Right lobe of liver (tissue), 4 donors: ENCODE measurements around the gene PRF1.

Experiments used
- CTCF ChIP-seq, 4 donors: fragments of 200-600 bp in 3 of 4; fragments of 450-650 bp in 1 of 4; IDR thresholded peaks; one replicate each; pipeline versions ENCODE4 v1.5.1 to v1.8.0; 2016 to 2022; ENCODE audit warnings: antibody characterized with exemption in 4 of 4, mild to moderate bottlenecking in 2 of 4
- POLR2A ChIP-seq: fragments of 450-650 bp; IDR thresholded peaks from one replicate; pipeline ENCODE4 v1.6.1; 2017; ENCODE audit warnings: antibody characterized with exemption, mild to moderate bottlenecking
- donor health status: DM: no; HTN: no; CAD: no.
- donor health status: DM: no; HTN: no; CAD: no.
- donor health status: DM: no; HTN: yes; CAD: no.

- TF ChIP-seq CTCF (IDR thresholded peaks at IDR 0.05), result no peak
- TF ChIP-seq POLR2A, result no peak
Measured at GRCh38 chr10:70588859-70589570, 13.5 kb downstream of the PRF1 start.
